ENCODE results near the gene FBXO36.

- TF ChIP-seq, protein P1, sequence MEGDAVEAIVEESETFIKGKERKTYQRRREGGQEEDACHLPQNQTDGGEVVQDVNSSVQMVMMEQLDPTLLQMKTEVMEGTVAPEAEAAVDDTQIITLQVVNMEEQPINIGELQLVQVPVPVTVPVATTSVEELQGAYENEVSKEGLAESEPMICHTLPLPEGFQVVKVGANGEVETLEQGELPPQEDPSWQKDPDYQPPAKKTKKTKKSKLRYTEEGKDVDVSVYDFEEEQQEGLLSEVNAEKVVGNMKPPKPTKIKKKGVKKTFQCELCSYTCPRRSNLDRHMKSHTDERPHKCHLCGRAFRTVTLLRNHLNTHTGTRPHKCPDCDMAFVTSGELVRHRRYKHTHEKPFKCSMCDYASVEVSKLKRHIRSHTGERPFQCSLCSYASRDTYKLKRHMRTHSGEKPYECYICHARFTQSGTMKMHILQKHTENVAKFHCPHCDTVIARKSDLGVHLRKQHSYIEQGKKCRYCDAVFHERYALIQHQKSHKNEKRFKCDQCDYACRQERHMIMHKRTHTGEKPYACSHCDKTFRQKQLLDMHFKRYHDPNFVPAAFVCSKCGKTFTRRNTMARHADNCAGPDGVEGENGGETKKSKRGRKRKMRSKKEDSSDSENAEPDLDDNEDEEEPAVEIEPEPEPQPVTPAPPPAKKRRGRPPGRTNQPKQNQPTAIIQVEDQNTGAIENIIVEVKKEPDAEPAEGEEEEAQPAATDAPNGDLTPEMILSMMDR (conservative IDR thresholded peaks at IDR 0.05; ENCODE audit: low read depth, low read length): no peak
- TF ChIP-seq POLR2A (IDR thresholded peaks at IDR 0.05; ENCODE audit: low read depth, low read length): no peak
- TF ChIP-seq USF2 (IDR thresholded peaks at IDR 0.05; ENCODE audit: low read depth, low read length): no peak
- TF ChIP-seq RCOR1 (IDR thresholded peaks at IDR 0.05; ENCODE audit: insufficient replicate concordance, low read length): no peak
- TF ChIP-seq SMC3 (IDR thresholded peaks at IDR 0.05; ENCODE audit: low read depth, low read length): no peak
- no peak for TF ChIP-seq MAZ (IDR thresholded peaks at IDR 0.05; ENCODE audit: borderline replicate concordance, low read depth, low read length)
- TF ChIP-seq FOS (IDR thresholded peaks at IDR 0.05; ENCODE audit: low read depth, low read length): no peak
Measured at GRCh38 chr2:229909090-229909489, 13.2 kb upstream of the FBXO36 start.

Measured in IMR-90 (cell line).